DOHH2 (cell line): ENCODE data around the gene PAQR8.
"Not testable (repeated sequence)": the region's sequence is repeated elsewhere in the genome, so short reads cannot be mapped to it uniquely, and the experiment has no call there.

Source experiments
- H3F3A ChIP-seq: fragments of 200-600 bp; sonication (generic), shearing (Covaris generic); 2 replicates; pipeline ENCODE4 v1.6.0; 2016; ENCODE audit warnings: antibody characterized with exemption, mild to moderate bottlenecking; ENCODE audit not compliant: control insufficient read depth, insufficient read depth
- H3K27ac ChIP-seq: fragments of 200-600 bp; sonication (generic); 2 replicates; pipeline ENCODE4 v1.5.1; 2014; ENCODE audit warnings: low read depth, mild to moderate bottlenecking, low read length, moderate library complexity
- H3K27me3 ChIP-seq: fragments of 200-600 bp; sonication (generic); 2 replicates; pipeline ENCODE4 v1.6.1; 2014; ENCODE audit warnings: mild to moderate bottlenecking, low read length, mixed read lengths; ENCODE audit not compliant: control insufficient read depth
- H3K36me3 ChIP-seq: fragments of 200-600 bp; sonication (generic); 2 replicates; pipeline ENCODE4 v1.6.1; 2014; ENCODE audit warnings: mild to moderate bottlenecking, low read length, moderate library complexity, mixed read lengths; ENCODE audit not compliant: control insufficient read depth
- H3K4me1 ChIP-seq: fragments of 200-600 bp; sonication (generic); 2 replicates; pipeline ENCODE4 v1.6.1; 2014; ENCODE audit warnings: mild to moderate bottlenecking, low read length, mixed read lengths; ENCODE audit not compliant: control insufficient read depth
- H3K4me2 ChIP-seq: fragments of 200-600 bp; sonication (generic); 2 replicates; pipeline ENCODE4 v1.6.0; 2014; ENCODE audit warnings: mild to moderate bottlenecking, low read length, moderate library complexity
- H3K4me3 ChIP-seq: fragments of 200-600 bp; sonication (generic); 2 replicates; pipeline ENCODE4 v1.5.1; 2014; ENCODE audit warnings: mild to moderate bottlenecking, low read length, mixed read lengths
- H3K79me2 ChIP-seq: fragments of 200-600 bp; sonication (generic); 2 replicates; pipeline ENCODE4 v1.6.1; 2014; ENCODE audit warnings: mild to moderate bottlenecking, low read length, mixed read lengths; ENCODE audit not compliant: control insufficient read depth
- H3K9me2 ChIP-seq: fragments of 200-600 bp; sonication (generic); replicated peaks from 2 replicates; pipeline ENCODE4 v1.6.1; 2014; ENCODE audit warnings: mild to moderate bottlenecking, low read length, mixed read lengths; ENCODE audit not compliant: control insufficient read depth
- H3K9me3 ChIP-seq: fragments of 200-600 bp; sonication (generic); 2 replicates; pipeline ENCODE4 v1.6.1; 2014; ENCODE audit warnings: antibody characterized with exemption, low read length, mixed read lengths; ENCODE audit not compliant: control insufficient read depth, insufficient read depth
- H4K20me1 ChIP-seq: fragments of 200-600 bp; sonication (generic); 2 replicates; pipeline ENCODE4 v1.6.0; 2014; ENCODE audit warnings: low read depth, mild to moderate bottlenecking, antibody characterized with exemption, low read length, moderate library complexity; ENCODE audit not compliant: control insufficient read depth, insufficient read depth
- EZH2phosphoT487 ChIP-seq: fragments of 200-600 bp; sonication (generic); IDR thresholded peaks from 2 replicates; pipeline ENCODE4 v1.6.1; 2017; ENCODE audit warnings: borderline replicate concordance, mild to moderate bottlenecking, antibody characterized with exemption, low read length, moderate library complexity, mixed read lengths
- TF ChIP-seq, protein P1 (sequence below): fragments of 200-600 bp; sonication (generic); IDR thresholded peaks from one replicate; pipeline ENCODE4 v1.5.1; 2014; ENCODE audit warnings: antibody characterized with exemption, mild to moderate bottlenecking, low read depth, low read length; ENCODE audit not compliant: poor library complexity, severe bottlenecking

Gene PAQR8

DNA sequence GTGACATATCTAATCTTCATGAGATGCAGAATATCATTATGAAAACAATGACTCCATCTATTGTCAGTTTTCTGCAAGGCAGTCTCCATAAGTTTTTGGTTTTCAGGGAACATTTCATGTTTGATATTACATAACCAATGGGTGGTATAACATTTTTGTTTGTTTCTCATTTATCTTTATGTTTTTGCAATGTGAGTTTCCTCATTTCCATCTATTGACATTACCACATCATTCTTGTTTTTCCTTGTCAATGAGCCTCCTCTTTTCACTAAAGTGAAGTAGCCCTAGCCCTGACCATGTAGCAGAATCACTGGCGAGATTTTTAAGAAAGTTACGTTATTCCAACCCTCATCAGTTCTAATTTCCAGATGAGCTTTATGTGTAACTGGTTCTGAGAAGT, 62.6 kb downstream of the PAQR8 start:
- Histone ChIP-seq H3K36me3 (0 out of 2 replicates have a peak, but pooled peaks cover 3% of the 10 kb centered on the region), H3F3A (no peaks in the 10 kb centered on the region), H3K27ac (no peak overlapping the region), H3K79me2 (peaks cover 4% of the 10 kb centered on the region; the same call in 1 of the 2 replicates), H3K4me2 (no peak overlapping the region), H3K27me3 (no peaks in the 10 kb centered on the region), H3K4me1 (peaks cover 11% of the 10 kb centered on the region), H4K20me1 (no peaks in the 10 kb centered on the region), H3K9me2 (no peaks in the 10 kb centered on the region), H3K4me3 (no peak overlapping the region), H3K9me3 (no peaks in the 10 kb centered on the region)
- no peak for TF ChIP-seq EZH2phosphoT487
- TF ChIP-seq, protein P1, sequence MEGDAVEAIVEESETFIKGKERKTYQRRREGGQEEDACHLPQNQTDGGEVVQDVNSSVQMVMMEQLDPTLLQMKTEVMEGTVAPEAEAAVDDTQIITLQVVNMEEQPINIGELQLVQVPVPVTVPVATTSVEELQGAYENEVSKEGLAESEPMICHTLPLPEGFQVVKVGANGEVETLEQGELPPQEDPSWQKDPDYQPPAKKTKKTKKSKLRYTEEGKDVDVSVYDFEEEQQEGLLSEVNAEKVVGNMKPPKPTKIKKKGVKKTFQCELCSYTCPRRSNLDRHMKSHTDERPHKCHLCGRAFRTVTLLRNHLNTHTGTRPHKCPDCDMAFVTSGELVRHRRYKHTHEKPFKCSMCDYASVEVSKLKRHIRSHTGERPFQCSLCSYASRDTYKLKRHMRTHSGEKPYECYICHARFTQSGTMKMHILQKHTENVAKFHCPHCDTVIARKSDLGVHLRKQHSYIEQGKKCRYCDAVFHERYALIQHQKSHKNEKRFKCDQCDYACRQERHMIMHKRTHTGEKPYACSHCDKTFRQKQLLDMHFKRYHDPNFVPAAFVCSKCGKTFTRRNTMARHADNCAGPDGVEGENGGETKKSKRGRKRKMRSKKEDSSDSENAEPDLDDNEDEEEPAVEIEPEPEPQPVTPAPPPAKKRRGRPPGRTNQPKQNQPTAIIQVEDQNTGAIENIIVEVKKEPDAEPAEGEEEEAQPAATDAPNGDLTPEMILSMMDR: no peak

DNA sequence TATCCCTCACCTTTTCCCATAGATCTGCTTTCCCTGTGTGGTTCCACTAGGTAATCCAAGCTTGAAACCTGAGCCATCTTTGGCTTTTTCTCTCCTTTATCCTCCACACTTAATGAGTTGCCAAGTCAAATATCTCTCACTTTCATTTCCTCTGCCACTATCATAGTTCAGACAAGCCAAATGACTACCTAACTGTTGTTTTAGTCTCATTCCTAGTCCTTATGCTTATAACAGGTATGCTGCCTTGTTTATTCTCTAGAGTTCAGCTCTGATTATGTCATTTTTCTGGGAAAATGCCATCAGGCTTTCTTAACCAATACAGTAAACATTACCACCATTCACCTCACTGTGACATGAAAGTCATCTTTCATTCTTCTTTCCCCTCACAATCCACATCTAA, 64.7 kb downstream of the PAQR8 start:
- Histone ChIP-seq H3K4me1 (no peaks in the 10 kb centered on the region), H3K9me2 (no peaks in the 10 kb centered on the region), H3K27me3 (no peaks in the 10 kb centered on the region), H4K20me1 (no peaks in the 10 kb centered on the region), H3K27ac (no peak overlapping the region), H3K4me2 (no peak overlapping the region), H3F3A (no peaks in the 10 kb centered on the region), H3K9me3 (no peaks in the 10 kb centered on the region), H3K4me3 (no peak overlapping the region), H3K79me2 (no peaks in the 10 kb centered on the region), H3K36me3 (0 out of 2 replicates have a peak, but pooled peaks cover 3% of the 10 kb centered on the region)
- TF ChIP-seq EZH2phosphoT487: no peak
- TF ChIP-seq, protein P1: no peak

DNA sequence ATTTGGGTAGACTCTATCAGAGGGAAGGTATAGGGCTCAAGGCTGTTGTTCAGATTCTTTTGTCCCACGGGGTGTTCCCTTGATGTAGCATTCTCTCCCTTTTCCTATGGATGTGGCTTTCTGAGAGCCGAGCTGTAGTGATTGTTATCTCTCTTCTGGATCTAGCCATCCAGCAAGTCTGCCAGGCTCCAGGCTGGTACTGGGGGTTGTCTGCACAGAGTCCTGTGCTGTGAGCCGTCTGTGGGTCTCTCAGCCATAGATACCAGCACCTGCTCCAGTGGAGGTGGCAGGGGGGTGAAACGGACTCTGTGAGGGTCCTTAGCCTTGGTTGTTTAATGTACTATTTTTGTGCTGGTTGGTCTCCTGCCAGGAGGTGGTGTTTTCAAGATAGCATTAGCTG, 71.3 kb downstream of the PAQR8 start:
- not testable (repeated sequence) for H3F3A ChIP-seq, H4K20me1 ChIP-seq, H3K9me2 ChIP-seq, H3K9me3 ChIP-seq, H3K79me2 ChIP-seq, H3K4me2 ChIP-seq, H3K4me1 ChIP-seq, H3K27ac ChIP-seq, H3K36me3 ChIP-seq, H3K27me3 ChIP-seq, H3K4me3 ChIP-seq

DNA sequence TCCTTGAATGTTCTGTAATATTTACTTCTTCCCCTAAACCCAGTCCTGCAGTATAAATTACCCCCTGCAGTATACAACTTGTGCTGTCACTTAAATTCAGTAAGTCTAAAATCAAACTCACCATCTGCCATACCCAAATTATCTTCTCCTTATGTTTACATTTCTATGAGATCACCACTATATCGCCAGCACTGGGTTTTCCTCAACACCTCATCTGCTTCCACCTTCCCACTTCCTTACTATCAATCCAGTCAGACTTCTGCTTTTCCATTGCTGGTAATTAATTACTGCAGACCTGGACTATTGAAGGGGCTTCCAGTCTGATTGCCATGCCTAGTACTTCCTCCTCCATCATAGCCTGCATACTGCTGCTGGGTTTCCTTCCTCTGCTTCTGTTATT, 73.4 kb downstream of the PAQR8 start:
- no peaks in the 10 kb centered on the region for H4K20me1 ChIP-seq
- H3K27me3 ChIP-seq: no peaks in the 10 kb centered on the region
- TF ChIP-seq EZH2phosphoT487: no peak
- TF ChIP-seq, protein P1: no peak
- no peak overlapping the region for H3K4me3 ChIP-seq
- H3K9me3 ChIP-seq: no peaks in the 10 kb centered on the region
- H3K79me2 ChIP-seq: no peaks in the 10 kb centered on the region
- H3K27ac ChIP-seq: no peak overlapping the region
- H3F3A ChIP-seq: no peaks in the 10 kb centered on the region
- no peaks in the 10 kb centered on the region for H3K9me2 ChIP-seq
- no peaks in the 10 kb centered on the region for H3K36me3 ChIP-seq
- H3K4me2 ChIP-seq: no peak overlapping the region
- no peaks in the 10 kb centered on the region for H3K4me1 ChIP-seq
